HCT116 (cell line): ENCODE measurements around the gene LDB2. TPM values are rescaled to one million over a fixed set of nuclear protein-coding genes. Genes with fewer than 3 reads are reported as not detected.

Source experiments
- ATAC-seq: fragments of 200-7000 bp; cut with Tn5 transposase; 2 replicates; pipeline ENCODE4 v1.9.1; 2020; ENCODE audit warnings: mild to moderate bottlenecking, moderate library complexity
- BruUV-seq: library from RNA; stranded (reverse); fragments of 400-500 nt; replicated peaks from 2 replicates; lab custom pipeline; 2021; lab: Mats Ljungman, UMichigan
- CTCF ChIA-PET: fragments of 300-600 bp; sonication (Branson Sonifier 250); formaldehyde crosslinking; loops from one replicate; lab custom pipeline; 2021; ENCODE audit warnings: antibody characterized with exemption; lab: Charles Lee
- POLR2A ChIA-PET: fragments of 300-600, 350-600 bp; sonication (Branson Sonifier 250); formaldehyde crosslinking; loops from one replicate; lab custom pipeline; 2021; ENCODE audit warnings: antibody characterized with exemption; lab: Charles Lee
- RAD21 ChIA-PET, 2 experiments: fragments of 300-600 bp; sonication (Branson Sonifier 250); formaldehyde crosslinking; loops; one replicate each; lab custom pipeline; 2023; ENCODE audit warnings: low total read pairs in 2 of 2; ENCODE audit not compliant: uncharacterized antibody in 2 of 2, unreplicated experiment in 2 of 2, low non-redundant PET in 1 of 2; lab: Charles Lee
- DNase-seq: peaks from one replicate; pipeline ENCODE4 v3.0.0-alpha.2; 2010; ENCODE audit warnings: low read depth, low spot score
- H2AFZ ChIP-seq: fragments of 200-600 bp; shearing (Covaris generic), sonication (generic); 2 replicates; pipeline ENCODE4 v1.6.1; 2017; ENCODE audit warnings: low read depth, mixed run types, mixed read lengths, antibody characterized with exemption, low read length; ENCODE audit not compliant: poor library complexity, severe bottlenecking
- H3K27ac ChIP-seq: 2 replicates; pipeline ENCODE4 v1.5.1; 2012; ENCODE audit warnings: low read depth, low read length
- H3K27me3 ChIP-seq: fragments of 200-600 bp; sonication (generic); 2 replicates; pipeline ENCODE4 v1.6.1; 2016; ENCODE audit warnings: mixed run types, low read length, mixed read lengths; ENCODE audit not compliant: insufficient read depth
- H3K36me3 ChIP-seq, 2 experiments: fragments of 200-500 bp in 1 of 2; fragments of 200-600 bp in 1 of 2; sonication (Bioruptor generic) in 1 of 2; sonication (generic) in 1 of 2; 2 replicates each; pipeline versions ENCODE4 v1.5.1 to v1.6.1; 2014 to 2016; ENCODE audit warnings: low read length in 2 of 2, inconsistent platforms in 1 of 2, mixed read lengths in 1 of 2, mixed run types in 1 of 2; ENCODE audit not compliant: insufficient read depth in 2 of 2, control insufficient read depth in 1 of 2
- H3K4me1 ChIP-seq, 2 experiments: fragments of 200-600 bp in 1 of 2; sonication (generic) in 1 of 2; 2 replicates each; pipeline versions ENCODE4 v1.5.1 to v1.6.1; 2012 to 2017; ENCODE audit warnings: low read length in 2 of 2, inconsistent platforms in 1 of 2, mild to moderate bottlenecking in 1 of 2, mixed read lengths in 1 of 2, mixed run types in 1 of 2, moderate library complexity in 1 of 2; ENCODE audit not compliant: insufficient read depth in 2 of 2, control insufficient read depth in 1 of 2
- H3K4me2 ChIP-seq: fragments of 200-600 bp; sonication (generic); 2 replicates; pipeline ENCODE4 v1.6.1; 2017; ENCODE audit warnings: mixed run types, low read length, mixed read lengths
- H3K4me3 ChIP-seq, 2 experiments: fragments of 200-600 bp in 1 of 2; sonication (generic) in 1 of 2; replicated peaks in 1 of 2; 2 replicates each; pipeline ENCODE4 v1.5.1; 2011 to 2016; ENCODE audit warnings: low read length in 2 of 2, control low read depth in 1 of 2, low read depth in 1 of 2, mild to moderate bottlenecking in 1 of 2, mixed read lengths in 1 of 2, mixed run types in 1 of 2
- H3K79me2 ChIP-seq: fragments of 200-600 bp; sonication (generic); 2 replicates; pipeline ENCODE4 v1.6.1; 2017; ENCODE audit warnings: mild to moderate bottlenecking, mixed run types, low read length, moderate library complexity, mixed read lengths; ENCODE audit not compliant: insufficient read depth
- H3K9ac ChIP-seq: fragments of 200-600 bp; sonication (generic); 2 replicates; pipeline ENCODE4 v1.6.1; 2016; ENCODE audit warnings: low read length, mixed read lengths
- H3K9me2 ChIP-seq: fragments of 200-600 bp; sonication (generic), shearing (Covaris generic); 2 replicates; pipeline ENCODE4 v1.6.1; 2017; ENCODE audit warnings: mixed run types, mild to moderate bottlenecking, moderate library complexity; ENCODE audit not compliant: insufficient read depth
- H3K9me3 ChIP-seq, 2 experiments: fragments of 200-500 bp in 1 of 2; fragments of 200-600 bp in 1 of 2; sonication (Bioruptor generic) in 1 of 2; sonication (generic) in 1 of 2; 2 replicates each; pipeline ENCODE4 v1.6.1; 2014 to 2017; ENCODE audit warnings: low read length in 2 of 2, mixed read lengths in 2 of 2, inconsistent platforms in 1 of 2, low read depth in 1 of 2, mild to moderate bottlenecking in 1 of 2, mixed run types in 1 of 2, moderate library complexity in 1 of 2; ENCODE audit not compliant: control insufficient read depth in 1 of 2, insufficient read depth in 1 of 2
- H4K20me1 ChIP-seq: fragments of 200-600 bp; sonication (generic), shearing (Covaris generic); 2 replicates; pipeline ENCODE4 v1.6.1; 2017; ENCODE audit warnings: mixed run types, mild to moderate bottlenecking, moderate library complexity; ENCODE audit not compliant: insufficient read depth
- CBX3 ChIP-seq: IDR thresholded peaks from 2 replicates; pipeline ENCODE4 v1.6.1; 2012; ENCODE audit warnings: low read depth
- CEBPB ChIP-seq: IDR thresholded peaks from 2 replicates; pipeline ENCODE4 v1.6.1; 2012; ENCODE audit warnings: low read depth
- EGR1 ChIP-seq: IDR thresholded peaks from 2 replicates; pipeline ENCODE4 v1.6.1; 2012; ENCODE audit warnings: low read depth
- ELF1 ChIP-seq: IDR thresholded peaks from 2 replicates; pipeline ENCODE4 v1.6.1; 2012; ENCODE audit warnings: low read depth, borderline replicate concordance
- EZH2phosphoT487 ChIP-seq: fragments of 200-600 bp; IDR thresholded peaks from 2 replicates; pipeline ENCODE4 v1.6.1; 2018; ENCODE audit warnings: antibody characterized with exemption, borderline replicate concordance
- FOSL1 ChIP-seq: IDR thresholded peaks from 2 replicates; pipeline ENCODE4 v1.6.1; 2012; ENCODE audit warnings: low read depth
- JUND ChIP-seq: IDR thresholded peaks from 2 replicates; pipeline ENCODE4 v1.6.1; 2012
- MAX ChIP-seq: IDR thresholded peaks from 2 replicates; pipeline ENCODE4 v1.6.1; 2012
- POLR2AphosphoS5 ChIP-seq: IDR thresholded peaks from 2 replicates; pipeline ENCODE4 v1.6.1; 2011; ENCODE audit warnings: mild to moderate bottlenecking, low read depth, low read length, moderate library complexity
- REST ChIP-seq: IDR thresholded peaks from 2 replicates; pipeline ENCODE4 v1.6.1; 2012; ENCODE audit warnings: low read depth
- SIN3A ChIP-seq: IDR thresholded peaks from 2 replicates; pipeline ENCODE4 v1.6.1; 2012; ENCODE audit warnings: low read depth
- SP1 ChIP-seq: IDR thresholded peaks from 2 replicates; pipeline ENCODE4 v1.6.1; 2012; ENCODE audit warnings: low read depth
- SRF ChIP-seq: IDR thresholded peaks from 2 replicates; pipeline ENCODE4 v1.6.1; 2012; ENCODE audit warnings: low read depth
- TCF7L2 ChIP-seq: IDR thresholded peaks from 2 replicates; pipeline ENCODE4 v1.7.0; 2011; ENCODE audit warnings: borderline replicate concordance, inconsistent platforms; ENCODE audit not compliant: insufficient read depth, insufficient read length; ENCODE audit errors: extremely low read depth
- YY1 ChIP-seq: IDR thresholded peaks from 2 replicates; pipeline ENCODE4 v1.6.1; 2011; ENCODE audit warnings: low read length, low read depth, moderate library complexity, mild to moderate bottlenecking; ENCODE audit not compliant: insufficient replicate concordance; ENCODE audit errors: extremely low read depth
- ZBTB33 ChIP-seq: IDR thresholded peaks from 2 replicates; pipeline ENCODE4 v1.6.1; 2011; ENCODE audit warnings: mild to moderate bottlenecking, low read length, moderate library complexity; ENCODE audit not compliant: insufficient replicate concordance; ENCODE audit errors: extremely low read depth
- ZFX ChIP-seq: fragments of 450-650 bp; IDR thresholded peaks from 2 replicates; pipeline ENCODE4 v1.6.1; 2017
- ZNF274 ChIP-seq: fragments of 200-500 bp; sonication (Bioruptor generic); IDR thresholded peaks from 2 replicates; pipeline ENCODE4 v1.6.1; 2014; ENCODE audit warnings: mild to moderate bottlenecking, low read depth, low read length, inconsistent platforms
- intact Hi-C: fragments of 100-400 bp; cut with micrococcal nuclease; formaldehyde crosslinking; loops from 2 replicates; pipeline ENCODE4 v1.10.0; 2022
- total RNA-seq: library from RNA; stranded (reverse); gene quantifications from one replicate; pipeline ENCODE4 v1.2.1, GENCODE V29; 2021; ENCODE audit not compliant: unreplicated experiment
- TF ChIP-seq, protein P1 (sequence below): IDR thresholded peaks from 2 replicates; pipeline ENCODE4 v1.6.1; 2012
- TF ChIP-seq, protein P2 (sequence below), 3 experiments: fragments of 200-600 bp in 1 of 3; sonication (generic) in 1 of 3; IDR thresholded peaks in 2 of 3; conservative IDR thresholded peaks in 1 of 3; 2 replicates each; pipeline ENCODE4 v1.5.1; 2012 to 2017; ENCODE audit warnings: low read depth in 2 of 3, low read length in 2 of 3, antibody characterized with exemption in 1 of 3, borderline replicate concordance in 1 of 3, control low read depth in 1 of 3, mild to moderate bottlenecking in 1 of 3, mixed read lengths in 1 of 3, mixed run types in 1 of 3, moderate library complexity in 1 of 3; ENCODE audit not compliant: insufficient read depth in 1 of 3

The LDB2 gene
- total RNA-seq, 1 experiment from 2014 or later: 0.12 TPM

GRCh38 chr4:16608611-16609125, 289.8 kb downstream of the LDB2 start:
- Histone ChIP-seq H3K9me2 (no peaks in the 10 kb centered on the region), H4K20me1 (no peaks in the 10 kb centered on the region), H3K9me3 (no peaks in the 10 kb centered on the region), H3K4me1 (no peaks in the 10 kb centered on the region), H3K27ac (no peak overlapping the region), H3K27me3 (no peaks in the 10 kb centered on the region), H3K9ac (no peak overlapping the region), H3K36me3 (no peaks in the 10 kb centered on the region), H3K4me2 (no peak overlapping the region), H3K79me2 (no peaks in the 10 kb centered on the region), H3K4me3 (no peak overlapping the region), H2AFZ (no peak overlapping the region)
- no peak for TF ChIP-seq SP1
- TF ChIP-seq JUND: no peak
- no peak for TF ChIP-seq EGR1
- TF ChIP-seq, protein P1, sequence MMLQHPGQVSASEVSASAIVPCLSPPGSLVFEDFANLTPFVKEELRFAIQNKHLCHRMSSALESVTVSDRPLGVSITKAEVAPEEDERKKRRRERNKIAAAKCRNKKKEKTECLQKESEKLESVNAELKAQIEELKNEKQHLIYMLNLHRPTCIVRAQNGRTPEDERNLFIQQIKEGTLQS: no peak
- no peak for TF ChIP-seq MAX
- TF ChIP-seq YY1: no peak
- no peak for TF ChIP-seq ZFX
- no peak for TF ChIP-seq SRF
- TF ChIP-seq, protein P2, sequence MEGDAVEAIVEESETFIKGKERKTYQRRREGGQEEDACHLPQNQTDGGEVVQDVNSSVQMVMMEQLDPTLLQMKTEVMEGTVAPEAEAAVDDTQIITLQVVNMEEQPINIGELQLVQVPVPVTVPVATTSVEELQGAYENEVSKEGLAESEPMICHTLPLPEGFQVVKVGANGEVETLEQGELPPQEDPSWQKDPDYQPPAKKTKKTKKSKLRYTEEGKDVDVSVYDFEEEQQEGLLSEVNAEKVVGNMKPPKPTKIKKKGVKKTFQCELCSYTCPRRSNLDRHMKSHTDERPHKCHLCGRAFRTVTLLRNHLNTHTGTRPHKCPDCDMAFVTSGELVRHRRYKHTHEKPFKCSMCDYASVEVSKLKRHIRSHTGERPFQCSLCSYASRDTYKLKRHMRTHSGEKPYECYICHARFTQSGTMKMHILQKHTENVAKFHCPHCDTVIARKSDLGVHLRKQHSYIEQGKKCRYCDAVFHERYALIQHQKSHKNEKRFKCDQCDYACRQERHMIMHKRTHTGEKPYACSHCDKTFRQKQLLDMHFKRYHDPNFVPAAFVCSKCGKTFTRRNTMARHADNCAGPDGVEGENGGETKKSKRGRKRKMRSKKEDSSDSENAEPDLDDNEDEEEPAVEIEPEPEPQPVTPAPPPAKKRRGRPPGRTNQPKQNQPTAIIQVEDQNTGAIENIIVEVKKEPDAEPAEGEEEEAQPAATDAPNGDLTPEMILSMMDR (IDR thresholded peaks at IDR 0.05 in 2 of 3, conservative IDR thresholded peaks at IDR 0.05 in 1 of 3; ENCODE audit: borderline replicate concordance in 1 of 3, insufficient read depth in 1 of 3, low read depth in 2 of 3, low read length in 2 of 3): no peak
- TF ChIP-seq EZH2phosphoT487: no peak
- TF ChIP-seq SIN3A: no peak
- no peak for TF ChIP-seq CBX3
- TF ChIP-seq CEBPB: no peak
- TF ChIP-seq ZNF274: no peak
- TF ChIP-seq REST: no peak
- TF ChIP-seq FOSL1: no peak
- TF ChIP-seq TCF7L2: no peak
- no peak for TF ChIP-seq POLR2AphosphoS5
- no peak for TF ChIP-seq ZBTB33
- no peak for TF ChIP-seq ELF1
- CTCF ChIA-PET: no interaction called here
- RAD21 ChIA-PET: no interaction called here
- POLR2A ChIA-PET: no interaction called here
- intact Hi-C loops: no loop called here
- no TSS peak for BruUV-seq
- DNase-seq: no peak
- ATAC-seq: no peak
